Measurements from ENCODE around the gene SRP68.

The SRP68 gene

GRCh38 chr17:75994802-75995370, 77.4 kb downstream of the SRP68 start:
- Mint-ChIP-seq H3K4me3 (no peak overlapping the region), H3K36me3 (ENCODE audit: low read depth) (peaks cover 20% of the 10 kb centered on the region), H3K27me3 (ENCODE audit: low read depth) (no peaks in the 10 kb centered on the region), H3K9me3 (no peaks in the 10 kb centered on the region), H3K4me1 (peaks cover 10% of the 10 kb centered on the region), H3K27ac (no peak overlapping the region)
- TF ChIP-seq CTCF (IDR thresholded peaks at IDR 0.05; ENCODE audit: unreplicated experiment in 3 of 3), result no peak

GRCh38 chr17:75991396-75991795, 80.9 kb downstream of the SRP68 start:
- H3K9me3 Mint-ChIP-seq, result no peaks in the 10 kb centered on the region
- H3K27me3 Mint-ChIP-seq (ENCODE audit: low read depth), result no peaks in the 10 kb centered on the region

More at GRCh38 chr17:75991396-75991795, 80.9 kb downstream of the SRP68 start:
- H3K4me1 Mint-ChIP-seq, result no peaks in the 10 kb centered on the region
- peaks cover 21% of the 10 kb centered on the region for H3K36me3 Mint-ChIP-seq (ENCODE audit: low read depth)
- TF ChIP-seq CTCF (IDR thresholded peaks at IDR 0.05; ENCODE audit: unreplicated experiment in 3 of 3), result no peak
- no peak overlapping the region for H3K27ac Mint-ChIP-seq
- no peak overlapping the region for H3K4me3 Mint-ChIP-seq

Data from nephron (organoid).